SW480 (cell line): ENCODE measurements around the gene LRRC56.
"Not testable (repeated sequence)": the region's sequence is repeated elsewhere in the genome, so short reads cannot be mapped to it uniquely, and the experiment has no call there.

Experiments used
- DNase-seq: peaks from one replicate; pipeline ENCODE4 v3.0.0-alpha.2; 2016; ENCODE audit warnings: low spot score

LRRC56 gene

DNA sequence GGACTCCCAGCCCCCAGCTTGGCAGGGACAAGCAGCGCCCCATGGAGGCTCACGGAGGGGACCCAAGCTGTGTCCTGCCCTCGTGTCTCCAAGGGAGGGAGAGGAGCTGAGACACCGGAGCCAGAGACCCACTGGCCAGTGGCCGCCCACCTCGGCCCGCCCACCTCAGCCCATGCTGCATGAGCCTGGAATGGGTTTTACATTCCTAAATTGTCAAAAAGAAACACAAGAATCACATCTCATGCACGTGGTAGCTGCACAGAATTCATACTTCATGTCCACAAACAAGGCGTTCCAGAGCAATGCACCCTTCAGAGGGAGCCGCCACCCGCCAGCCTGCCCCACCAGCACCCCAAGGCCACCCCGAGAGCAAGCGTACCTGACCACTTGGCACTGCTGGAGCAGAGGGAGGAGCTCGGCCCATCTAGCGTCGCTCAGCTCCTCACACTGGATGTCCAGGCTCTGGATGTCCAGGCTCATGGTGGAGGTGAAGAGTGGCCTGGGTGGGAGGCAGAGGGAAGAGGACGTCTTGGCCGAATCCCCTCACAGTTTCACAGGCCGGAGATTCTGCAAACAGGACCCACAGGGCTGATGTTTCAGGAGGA is 35.5 kb upstream of the LRRC56 start:
- DNase-seq, result no peak

DNA sequence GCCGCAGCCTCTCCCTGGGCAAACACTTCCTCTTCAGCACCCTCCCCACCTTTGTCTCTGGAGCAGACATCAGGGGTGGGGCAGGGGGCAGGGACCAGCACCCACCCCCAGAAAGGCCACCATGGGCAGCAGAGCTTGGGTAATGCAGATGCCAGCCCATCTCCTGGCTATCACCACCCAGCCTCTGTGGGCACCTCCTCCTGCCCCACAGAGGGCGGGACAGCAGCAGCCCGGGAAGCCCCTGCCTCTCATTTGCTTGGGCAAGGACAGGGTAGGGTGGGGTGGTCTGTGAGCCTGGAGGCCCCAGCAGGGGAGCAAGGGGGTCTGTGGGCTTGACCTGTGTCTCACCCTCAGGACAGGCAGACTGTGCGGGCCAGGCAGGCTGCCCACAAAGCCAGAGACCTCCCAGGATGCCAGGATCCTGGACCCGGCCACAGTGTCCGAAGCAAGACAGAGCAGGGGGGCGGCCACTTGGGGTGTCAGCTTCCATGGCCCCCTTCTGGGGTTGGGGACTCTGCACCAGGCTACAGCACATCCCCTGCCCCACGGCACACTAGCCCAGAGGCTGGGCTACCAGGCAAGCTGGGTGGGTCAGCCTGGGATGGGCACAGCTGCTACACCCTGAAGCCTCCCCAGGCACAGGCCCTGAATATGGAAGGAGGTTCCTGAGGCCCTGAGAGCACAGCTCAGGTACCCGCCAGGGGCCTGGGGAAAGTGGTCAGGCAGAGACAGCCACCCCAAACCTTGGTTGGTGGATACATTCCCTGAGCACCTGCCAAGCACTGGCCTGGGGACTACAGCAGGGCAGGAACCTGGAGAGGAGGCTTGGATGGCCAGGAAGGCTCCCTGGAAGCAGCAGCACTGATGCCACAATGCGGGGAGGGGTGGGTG is 34.8 kb upstream of the LRRC56 start:
- no peak for DNase-seq

- no peak for DNase-seq
Observed at GRCh38 chr11:503179-503981, 33.9 kb upstream of the LRRC56 start.

GRCh38 chr11:504053-504993 is 33.0 kb upstream of the LRRC56 start:
- DNase-seq, result no peak

DNA sequence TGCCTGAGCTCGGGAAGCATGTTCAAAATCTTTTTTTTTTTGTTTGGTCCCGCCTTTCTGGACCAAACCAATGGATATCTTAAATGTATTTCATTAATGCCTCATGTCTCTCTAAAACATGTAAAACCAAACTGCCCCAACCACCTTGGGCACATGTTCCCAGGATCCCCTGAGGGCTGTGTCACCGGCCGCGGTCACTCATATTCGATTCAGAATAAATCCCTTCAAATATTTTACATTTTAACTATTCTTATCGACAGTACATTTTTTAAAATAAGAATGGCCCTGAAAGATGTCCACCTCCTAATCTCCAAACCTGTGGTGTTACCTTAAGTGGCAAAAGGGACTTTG is 32.4 kb upstream of the LRRC56 start:
- DNase-seq, result no peak

GRCh38 chr11:506238-506994 is 30.9 kb upstream of the LRRC56 start:
- DNase-seq, result peak; percentile 92

DNA sequence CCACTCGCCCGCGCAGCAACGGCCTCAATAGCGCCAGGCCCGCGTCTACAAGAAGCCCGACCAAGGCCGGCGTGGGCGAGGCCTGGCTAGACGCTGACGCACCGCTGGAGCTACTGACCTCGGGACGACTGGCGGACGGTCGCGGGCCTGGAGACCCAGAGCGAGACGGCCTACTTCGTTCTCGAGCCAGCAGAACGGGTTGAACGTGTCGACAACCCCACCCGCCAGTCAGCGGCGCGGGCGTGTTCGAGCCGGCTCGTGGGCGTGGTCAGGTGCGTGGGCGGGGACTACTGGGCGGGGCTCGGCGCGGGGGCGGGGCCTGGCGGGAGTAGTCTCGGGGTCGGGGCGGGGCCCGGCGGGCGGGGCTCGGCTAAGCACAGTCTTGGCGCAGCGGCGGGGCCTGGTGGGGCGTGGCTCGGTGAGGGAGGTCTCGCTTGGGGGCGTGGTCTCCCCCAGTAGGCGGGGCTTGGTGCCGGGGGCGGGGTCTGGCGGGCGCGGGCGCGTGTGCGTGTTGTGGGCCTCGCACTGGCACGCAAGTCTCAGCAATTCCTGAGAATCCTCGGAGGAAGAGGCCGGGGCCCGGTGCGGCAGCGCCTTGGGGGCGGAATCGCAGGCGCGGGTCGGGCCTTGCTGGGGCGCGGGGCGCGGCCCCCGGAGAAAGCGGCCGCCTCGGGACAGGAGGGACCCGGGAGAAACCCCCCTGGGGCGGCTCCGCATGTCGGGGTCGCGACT is 30.2 kb upstream of the LRRC56 start, which contains the start of gene RNH1:
RNH1 (minus strand) TSS at position 248 of the 732 bp plus-strand sequence. CDS start 5,080 bp downstream, outside the sequence.
- peak; percentile 78 for DNase-seq

GRCh38 chr11:507727-508515 is 29.4 kb upstream of the LRRC56 start:
- no peak for DNase-seq

GRCh38 chr11:508956-509355 is 28.4 kb upstream of the LRRC56 start:
- DNase-seq, result no peak

DNA sequence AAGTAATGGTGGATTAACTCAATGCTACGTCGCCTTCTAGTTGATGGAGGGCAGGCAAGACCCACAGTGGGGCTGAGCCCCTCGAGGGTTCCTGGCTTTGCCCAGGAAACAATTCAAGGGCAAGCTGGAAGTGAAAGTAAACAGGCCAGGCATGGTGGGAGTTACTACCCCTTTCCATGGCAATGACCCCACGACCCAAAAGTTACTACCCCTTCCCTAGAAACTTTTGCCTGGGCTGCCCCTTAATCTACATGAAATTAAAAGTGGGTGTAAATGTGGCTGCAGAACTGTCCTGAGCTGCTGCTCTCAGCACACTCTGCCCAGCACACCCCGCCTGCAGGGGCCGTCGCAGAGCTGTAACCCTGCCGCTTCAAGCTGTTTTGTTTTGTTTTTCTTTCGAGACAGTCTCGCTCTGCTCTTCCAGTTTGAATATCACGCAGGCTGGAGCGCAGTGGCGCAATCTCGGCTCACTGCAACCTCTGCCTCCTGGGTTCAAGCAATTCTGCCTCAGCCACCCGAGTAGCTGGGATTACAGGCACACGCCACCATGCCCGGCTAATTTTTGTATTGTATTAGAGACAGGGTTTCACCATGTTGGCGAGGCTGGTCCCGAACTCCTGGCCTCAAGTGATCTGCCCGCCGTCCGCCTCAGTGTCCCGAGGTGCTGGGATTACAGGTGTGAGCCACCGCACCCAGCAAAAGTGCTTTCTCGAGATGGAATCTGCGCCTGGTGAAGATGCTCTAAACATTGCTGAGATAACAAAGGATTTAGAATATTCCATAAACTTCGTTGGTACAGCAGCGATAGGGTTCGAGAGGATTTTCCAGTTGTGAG is 24.3 kb upstream of the LRRC56 start:
- no peak for DNase-seq

DNA sequence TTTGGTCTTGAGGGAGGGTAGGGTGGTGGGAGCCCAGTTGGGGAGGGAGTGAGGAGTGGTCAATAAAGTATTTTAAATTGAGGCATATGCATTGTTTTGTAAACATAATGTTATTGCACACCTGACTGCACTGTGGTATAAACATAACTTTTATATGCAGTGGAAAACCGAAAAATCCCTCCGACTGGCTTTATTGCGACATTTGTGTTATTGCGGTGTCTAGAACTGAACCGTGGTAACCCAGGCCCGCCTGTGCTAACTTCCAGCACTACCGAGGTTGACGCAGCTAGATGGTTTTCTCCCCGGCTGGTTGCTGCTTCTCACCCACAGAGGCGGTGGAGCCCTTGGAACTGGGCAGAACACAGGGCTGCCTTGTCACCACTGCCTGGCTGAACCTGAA is 22.7 kb upstream of the LRRC56 start:
- no peak for DNase-seq

- no peak for DNase-seq
Observed at GRCh38 chr11:515131-515530, 22.2 kb upstream of the LRRC56 start.

DNA sequence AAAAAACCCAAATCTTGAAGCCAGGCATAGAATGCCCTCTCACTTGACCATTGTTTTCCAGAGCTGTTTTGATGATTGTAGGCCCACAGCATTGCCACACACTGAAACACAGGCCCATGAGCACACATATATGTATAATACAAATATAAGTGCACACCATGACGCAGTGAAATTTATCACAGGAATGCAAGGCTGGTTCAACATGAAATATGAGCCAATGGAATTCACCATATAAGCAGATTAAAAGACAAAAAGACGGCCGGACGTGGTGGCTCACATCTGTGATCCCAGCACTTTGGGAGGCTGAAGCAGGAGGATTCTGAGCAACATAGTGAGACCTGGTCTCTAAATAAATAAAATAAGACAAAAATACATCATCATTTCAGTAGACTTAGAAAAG is 20.9 kb upstream of the LRRC56 start:
- DNase-seq, result no peak

GRCh38 chr11:516918-517685 is 20.2 kb upstream of the LRRC56 start:
- not testable (repeated sequence) for DNase-seq

GRCh38 chr11:518463-519202 is 18.7 kb upstream of the LRRC56 start:
- peak; percentile 93 for DNase-seq

- DNase-seq, result no peak
Observed at GRCh38 chr11:520428-521176, 16.7 kb upstream of the LRRC56 start.
